Activated T-cell treated with anti-CD3 and anti-CD28 coated beads, Interleukin-2, amount 50 U/mL, for 48 hours (primary cell): ENCODE data around the gene GDPD4.

Experiments
- DNase-seq, 2 experiments: peaks; one replicate each; pipeline ENCODE4 v3.0.0-alpha.2; 2020

Gene GDPD4

DNA sequence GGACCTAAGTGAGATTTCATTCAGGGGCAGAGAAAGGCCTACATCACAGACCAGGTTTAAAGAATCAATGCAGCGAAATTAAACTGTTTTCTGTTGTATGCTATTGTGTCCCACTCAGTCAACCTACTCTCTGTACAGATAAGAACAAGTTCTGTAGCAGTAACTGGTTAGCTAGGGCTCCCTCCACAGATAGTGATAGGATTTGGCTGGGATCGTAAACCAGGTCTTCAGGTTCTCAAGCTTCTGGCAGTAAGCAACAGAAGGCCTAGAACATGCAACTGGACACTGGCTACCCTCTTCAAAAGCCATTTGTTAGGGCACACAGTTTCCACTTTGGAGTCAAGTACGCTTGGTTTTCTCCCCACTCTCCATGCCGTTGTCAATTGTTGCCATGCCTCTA lies 69.2 kb downstream of the GDPD4 start:
- DNase-seq, result no peak

DNA sequence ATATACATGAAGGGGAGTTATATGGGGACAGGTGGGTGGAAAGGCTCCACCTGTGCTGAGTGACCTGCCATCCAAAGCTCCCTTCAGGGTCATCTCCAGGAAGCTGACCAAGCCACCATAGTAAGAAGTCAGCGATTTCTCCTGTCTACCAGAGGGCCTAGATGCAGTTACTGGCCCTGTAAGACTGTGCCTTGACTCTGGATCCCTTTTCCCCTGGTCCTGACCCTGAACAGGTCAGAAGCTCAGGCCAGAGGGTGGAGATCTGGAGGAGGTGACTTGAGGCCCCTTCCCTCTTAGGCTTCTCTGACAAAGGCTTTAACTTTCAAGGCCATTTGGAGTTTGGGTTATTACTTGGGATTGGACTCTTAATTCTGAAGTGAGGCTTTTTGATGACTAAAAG lies 69.7 kb downstream of the GDPD4 start:
- DNase-seq, result no peak

- no peak for DNase-seq
Observed at GRCh38 chr11:77230878-77231605, 70.4 kb downstream of the GDPD4 start.

- no peak for DNase-seq
Observed at GRCh38 chr11:77223797-77224196, 77.7 kb downstream of the GDPD4 start.

DNA sequence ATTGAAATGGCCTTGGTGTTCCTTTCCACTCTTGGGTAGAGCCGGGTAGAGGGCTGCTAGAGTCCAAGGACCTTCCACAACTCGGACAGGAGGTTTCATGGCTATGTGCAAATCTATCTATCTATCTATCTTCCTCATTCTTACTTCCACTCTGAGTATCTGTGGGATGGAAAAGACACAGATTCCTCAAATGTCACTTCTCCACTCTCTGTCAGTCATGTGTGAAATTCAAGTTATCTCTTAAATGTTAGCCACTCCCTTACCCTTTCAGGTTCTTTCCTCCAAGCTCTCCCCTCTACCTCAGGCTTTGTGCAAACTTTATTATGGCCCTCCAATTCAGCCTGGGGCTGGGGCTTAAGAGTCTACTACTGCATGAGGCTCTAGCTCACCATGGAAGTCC lies 84.3 kb downstream of the GDPD4 start:
- DNase-seq, result no peak

- no peak for DNase-seq
Observed at GRCh38 chr11:77215106-77215505, 86.4 kb downstream of the GDPD4 start.

DNA sequence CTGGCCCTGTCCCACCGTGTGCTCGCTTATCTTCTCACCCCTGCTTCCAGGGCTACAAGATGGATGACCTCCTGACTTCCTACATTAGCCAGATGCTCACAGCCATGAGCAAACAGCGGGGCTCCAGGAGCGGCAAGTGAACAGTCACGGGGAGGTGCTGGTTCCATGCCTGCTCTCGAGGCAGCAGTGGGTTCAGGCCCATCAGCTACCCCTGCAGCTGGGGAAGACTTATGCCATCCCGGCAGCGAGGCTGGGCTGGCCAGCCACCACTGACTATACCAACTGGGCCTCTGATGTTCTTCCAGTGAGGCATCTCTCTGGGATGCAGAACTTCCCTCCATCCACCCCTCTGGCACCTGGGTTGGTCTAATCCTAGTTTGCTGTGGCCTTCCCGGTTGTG lies 86.9 kb downstream of the GDPD4 start:
- DNase-seq, result no peak

DNA sequence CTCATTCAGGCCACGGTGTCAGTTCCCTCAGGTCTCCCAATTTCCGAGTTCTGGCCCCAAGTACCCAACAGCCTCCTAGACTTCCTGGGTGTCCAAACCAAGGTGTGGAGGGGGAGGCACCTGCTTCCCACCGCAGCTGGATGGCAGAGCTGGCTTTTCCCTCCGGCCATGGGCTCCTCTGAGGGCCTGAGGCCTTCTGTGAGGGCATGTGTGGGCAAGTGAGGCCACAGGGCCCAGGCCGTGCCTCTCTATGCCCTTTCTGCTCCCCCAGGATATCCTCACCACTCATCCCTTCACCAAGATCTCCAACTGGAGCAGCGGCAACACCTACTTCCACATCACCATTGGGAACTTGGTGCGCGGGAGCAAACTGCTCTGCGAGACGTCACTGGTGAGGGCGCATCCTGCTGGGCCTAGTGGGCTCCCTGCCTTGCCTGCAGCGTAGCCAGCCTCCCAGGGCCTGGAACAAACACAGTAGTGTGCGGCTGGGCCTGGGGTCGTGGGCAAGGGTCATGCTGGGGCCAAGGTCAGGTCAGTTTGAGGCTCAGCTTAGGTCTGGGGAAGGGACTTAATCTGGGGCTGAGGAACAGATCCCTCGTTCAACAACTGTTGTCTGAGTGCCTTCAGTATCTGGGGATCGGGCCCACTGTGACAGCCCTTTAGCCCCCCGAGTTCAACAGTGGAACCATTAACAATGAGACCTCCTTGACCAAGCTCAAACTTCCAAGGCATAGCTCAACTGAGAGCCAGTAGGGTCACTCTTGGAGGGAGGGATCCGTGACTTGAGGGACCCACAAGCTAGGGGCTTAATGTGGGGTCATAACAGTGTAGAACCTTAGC lies 87.7 kb downstream of the GDPD4 start:
- peak; percentile 7 for DNase-seq

DNA sequence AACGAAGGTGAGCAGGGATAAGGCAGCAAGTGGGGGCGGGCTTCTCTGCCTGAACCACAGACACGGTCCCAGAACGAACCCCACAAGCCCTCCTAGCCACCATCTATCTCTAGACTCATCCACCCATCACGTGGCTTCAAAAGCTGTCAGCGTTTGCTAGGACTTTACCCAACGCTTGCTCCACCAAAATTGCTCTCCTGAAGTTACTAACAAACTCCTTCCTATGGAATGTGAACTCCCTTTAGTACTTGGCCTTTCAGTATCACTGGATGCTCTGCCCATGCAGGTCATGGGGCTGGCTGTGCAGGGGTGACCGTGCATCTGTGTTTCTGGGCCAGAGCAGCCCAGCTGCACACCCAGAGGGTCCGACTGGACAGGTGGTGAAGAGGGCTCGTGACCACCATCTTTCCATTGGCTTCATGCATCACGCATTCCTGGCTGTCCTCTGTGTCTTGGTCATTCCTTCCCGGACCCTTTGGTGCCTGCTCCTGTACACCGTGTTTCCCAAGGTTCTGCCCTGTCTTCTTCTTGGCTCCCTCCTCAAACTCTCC lies 88.4 kb downstream of the GDPD4 start:
- no peak for DNase-seq

GRCh38 chr11:77212314-77213007 lies 89.0 kb downstream of the GDPD4 start:
- peak in 1 of 2 experiments; percentile 9 for DNase-seq

DNA sequence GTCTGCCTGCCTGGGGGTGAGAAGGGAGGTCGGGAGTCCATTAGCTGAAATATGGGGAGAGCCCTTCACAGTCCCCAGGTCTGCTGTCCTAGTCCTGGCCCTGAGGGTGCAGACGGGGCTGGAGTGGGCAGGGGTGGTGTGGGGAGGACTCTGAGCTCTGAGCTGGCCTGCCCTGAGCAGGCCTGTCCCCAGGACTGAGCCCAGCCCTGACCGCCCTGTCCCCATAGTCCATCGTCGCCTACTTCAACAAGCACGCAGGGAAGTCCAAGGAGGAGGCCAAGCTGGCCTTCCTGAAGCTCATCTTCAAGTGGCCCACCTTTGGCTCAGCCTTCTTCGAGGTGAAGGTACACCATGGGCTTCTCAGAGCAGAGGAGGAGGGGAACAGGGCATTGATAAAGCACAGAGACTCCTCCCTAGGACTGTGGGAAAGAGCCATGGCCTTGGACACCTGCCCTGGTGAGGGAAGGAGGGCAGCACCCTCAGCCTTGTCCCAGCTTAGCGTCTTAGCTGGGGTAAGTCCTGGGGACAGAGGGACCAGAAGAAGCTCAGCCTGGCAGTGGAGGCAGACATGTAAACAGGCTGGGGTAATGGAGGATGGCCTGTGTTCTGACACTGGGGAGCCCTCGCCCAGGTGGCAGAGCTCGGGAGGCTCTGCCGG lies 89.8 kb downstream of the GDPD4 start:
- peak in 1 of 2 experiments; percentile 4 for DNase-seq

- DNase-seq, result peak in 1 of 2 experiments; percentile 11
Observed at GRCh38 chr11:77211040-77211451, 90.4 kb downstream of the GDPD4 start.

DNA sequence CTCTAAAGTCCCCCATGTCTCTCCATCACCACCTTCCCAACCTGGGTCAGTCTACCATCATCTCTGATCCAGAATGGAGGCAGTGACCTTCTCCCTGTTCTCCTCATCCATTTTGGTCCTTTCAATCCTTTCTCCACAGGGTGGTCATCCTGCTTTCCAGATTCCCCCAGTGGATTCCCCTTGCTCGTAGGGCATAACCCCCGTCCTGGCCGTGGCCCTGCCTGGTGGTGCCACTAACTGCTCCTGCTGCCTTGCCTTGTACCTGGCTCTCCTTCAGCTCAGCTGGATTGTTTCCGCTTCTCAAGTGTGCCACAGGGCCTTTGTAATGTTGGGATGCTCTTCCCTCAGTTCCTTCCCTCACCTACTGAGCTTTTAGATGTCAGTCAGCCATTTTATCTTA lies 91.8 kb downstream of the GDPD4 start:
- DNase-seq, result peak in 1 of 2 experiments; percentile 3

GRCh38 chr11:77208535-77208934 lies 93.0 kb downstream of the GDPD4 start:
- DNase-seq, result peak in 1 of 2 experiments; percentile 1

GRCh38 chr11:77207618-77208313 lies 93.7 kb downstream of the GDPD4 start:
- peak in 1 of 2 experiments; percentile 7 for DNase-seq

DNA sequence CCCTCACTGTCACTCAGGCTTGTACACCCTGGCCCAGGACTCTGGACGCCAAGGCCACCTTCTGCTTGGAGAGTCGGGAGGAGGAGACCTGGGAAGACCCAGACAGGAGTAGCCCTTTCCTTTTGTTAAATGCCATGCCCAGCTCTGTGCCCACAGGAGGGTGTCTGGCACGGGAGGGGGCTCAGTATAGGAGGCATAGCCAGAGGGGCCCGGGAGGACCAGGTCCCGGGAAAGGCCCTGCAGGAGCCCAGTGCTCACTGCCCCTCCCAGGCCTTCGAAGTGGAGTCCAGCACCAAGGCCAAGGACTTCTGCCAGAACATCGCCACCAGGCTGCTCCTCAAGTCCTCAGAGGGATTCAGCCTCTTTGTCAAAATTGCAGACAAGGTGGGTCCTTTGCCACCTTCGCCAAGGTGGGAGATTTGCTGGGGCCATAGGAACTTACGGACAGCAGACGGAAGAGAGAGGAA lies 94.4 kb downstream of the GDPD4 start:
- peak; percentile 9 to 12 for DNase-seq

- peak in 1 of 2 experiments; percentile 6 for DNase-seq
Observed at GRCh38 chr11:77206264-77207018, 95.0 kb downstream of the GDPD4 start.

- DNase-seq, result peak in 1 of 2 experiments; percentile 11
Observed at GRCh38 chr11:77205467-77206263, 95.8 kb downstream of the GDPD4 start.

GRCh38 chr11:77204754-77205466 lies 96.6 kb downstream of the GDPD4 start:
- no peak for DNase-seq
